Jurkat, Clone E6-1 (cell line): Measurements from ENCODE around the gene ZNF208.
"Not testable (repeated sequence)": the region's sequence is repeated elsewhere in the genome, so short reads cannot be mapped to it uniquely, and the experiment has no call there.

Source experiments
- DNase-seq: peaks from one replicate; pipeline ENCODE4 v3.0.0-alpha.2; 2011; ENCODE audit warnings: low read depth, low spot score
- H3K4me3 ChIP-seq: 2 replicates; pipeline ENCODE4 v1.5.1; 2011; ENCODE audit warnings: mild to moderate bottlenecking, low read length, control low read depth, moderate library complexity

Gene ZNF208

DNA sequence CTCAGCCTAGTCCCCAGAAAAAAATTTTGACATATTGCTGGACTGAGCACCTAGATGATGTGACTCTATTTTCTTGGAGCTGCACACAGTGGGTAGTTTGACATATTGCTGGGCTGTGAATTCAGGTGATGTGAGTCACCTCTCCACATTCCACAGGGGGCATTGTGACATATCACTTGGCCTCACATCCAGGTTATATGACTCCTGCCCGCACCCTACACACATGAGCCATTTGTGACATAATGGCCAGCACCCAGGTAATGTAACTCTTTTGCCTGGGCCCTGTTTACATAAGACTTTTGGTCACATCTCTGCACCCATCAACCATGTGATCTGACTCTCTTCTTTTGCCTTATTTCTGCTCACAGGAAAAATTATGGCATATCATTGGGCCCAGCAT lies 119.7 kb downstream of the ZNF208 start:
- no peak overlapping the region for H3K4me3 ChIP-seq
- DNase-seq, result no peak

GRCh38 chr19:21890017-21890416 lies 120.7 kb downstream of the ZNF208 start:
- not testable (repeated sequence) for DNase-seq, H3K4me3 ChIP-seq

- H3K4me3 ChIP-seq, DNase-seq: not testable (repeated sequence)
Measured at GRCh38 chr19:21885516-21885915, 125.2 kb downstream of the ZNF208 start.

DNA sequence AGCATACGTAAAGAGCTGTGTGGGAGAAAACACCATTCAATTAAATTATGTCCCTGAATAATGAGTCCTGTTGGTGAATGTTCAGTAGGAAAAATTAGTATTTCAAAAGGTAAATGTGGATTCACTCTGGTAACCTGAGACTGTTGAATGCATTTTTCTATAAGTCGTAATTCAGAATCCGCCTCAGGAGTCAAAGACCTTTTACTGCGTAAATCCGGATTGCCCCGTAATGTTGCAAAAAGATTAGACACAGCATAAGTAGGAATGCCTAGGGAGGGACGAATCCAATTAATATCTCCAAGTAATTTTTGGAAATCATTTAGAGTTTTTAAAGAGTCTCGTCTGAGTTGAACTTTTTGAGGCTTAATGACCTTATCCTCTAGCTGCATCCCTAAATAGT lies 126.0 kb downstream of the ZNF208 start:
- not testable (repeated sequence) for DNase-seq, H3K4me3 ChIP-seq

DNA sequence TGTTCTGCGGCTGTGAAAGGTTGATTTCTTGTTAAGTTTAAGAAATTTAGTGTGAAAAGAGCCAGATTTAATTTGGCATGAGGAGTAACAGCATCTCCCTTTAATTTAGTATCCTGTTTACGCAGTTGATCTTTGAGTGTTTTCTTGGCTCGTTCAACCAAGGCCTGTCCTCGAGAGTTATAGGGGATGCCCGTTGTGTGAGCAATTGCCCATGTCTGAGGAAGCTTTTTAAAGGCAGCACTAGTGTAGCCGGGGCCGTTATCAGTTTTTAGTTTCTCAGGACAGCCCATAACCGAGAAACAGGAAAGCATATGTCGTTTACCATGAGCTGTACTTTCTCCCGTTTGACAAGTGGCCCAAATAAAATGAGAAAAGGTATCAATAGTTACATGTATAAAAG lies 127.2 kb downstream of the ZNF208 start:
- H3K4me3 ChIP-seq, result no peak overlapping the region
- no peak for DNase-seq
